Measurements from ENCODE around the gene TRPT1. TPM values are rescaled to one million over a fixed set of nuclear protein-coding genes. Genes with fewer than 3 reads are reported as not detected.

TRPT1 gene
- polyA plus RNA-seq, 2 of the 4 experiments (the other 2 are of a cell fraction) = 18.6 to 28.5 TPM

DNA sequence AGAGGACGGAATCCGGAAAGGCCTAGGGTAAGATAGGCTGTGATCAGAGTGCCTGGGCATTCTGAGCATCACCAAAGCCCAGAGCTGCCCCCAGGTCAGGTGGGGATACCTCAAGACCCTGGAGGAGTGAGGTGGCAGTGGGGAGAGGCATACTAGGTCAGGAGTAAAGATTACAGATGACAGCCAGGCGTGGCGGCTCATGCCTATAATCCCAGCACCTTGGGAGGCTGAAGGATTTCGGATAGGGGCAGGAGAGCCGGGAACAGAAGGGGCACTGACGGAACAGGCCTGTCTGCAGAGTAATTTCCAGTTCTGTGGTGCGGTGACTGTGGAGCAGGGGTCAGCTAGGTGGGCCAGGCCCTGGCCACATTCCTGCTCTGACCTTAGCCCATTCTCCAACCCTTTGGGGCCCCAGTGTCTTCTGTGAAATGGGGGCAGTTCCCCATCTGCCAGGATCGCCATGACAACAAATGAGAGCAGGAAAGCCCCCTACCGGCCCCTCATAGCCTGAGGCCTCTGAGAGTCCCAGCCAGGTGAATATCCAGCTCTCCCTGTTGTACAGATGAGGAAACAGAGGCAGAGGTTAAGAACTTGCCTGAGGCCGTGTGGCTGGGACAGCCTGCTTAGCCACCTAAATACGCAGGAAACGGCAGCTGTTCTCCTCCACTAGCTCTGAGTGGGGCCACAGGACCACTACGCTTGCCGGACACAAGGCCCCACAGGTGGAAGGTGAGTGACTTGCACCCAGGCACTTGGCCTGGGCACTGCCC, 49.2 kb upstream of the TRPT1 start:
- ATAC-seq (no peak), FAIRE-seq (no peak), DNase-seq (ENCODE audit: low read depth in 1 of 2, low spot score in 1 of 2) (no peak)
- Histone ChIP-seq H3K4me1 (peaks cover 41% of the 10 kb centered on the region), H3K4me3 (no peak overlapping the region), H3K27ac (peak overlapping the region in 1 of 2 experiments; percentile 84; a peak in 3 of 6 replicates), H3K4me2 (no peak overlapping the region), H3K9me3 (no peaks in the 10 kb centered on the region)
- 90% methylated on average over 15 of the region's 15 CpGs for WGBS (ENCODE audit: missing lambda C conversion rate)
- POLR2A ChIA-PET = no interaction called here
- CTCF ChIA-PET = interaction anchor here (1.0 to 20.5 kb wide), 9 partner anchors 9 to 437 kb away, joined by 3 to 448 read pairs (median 3); partner anchors contain the start of genes CATSPERZ, ESRRA, PLCB3 and PPP1R14B
- no peak for TF ChIP-seq EHMT2 (IDR thresholded peaks at IDR 0.05; ENCODE audit: low read depth)
- TF ChIP-seq, protein P1, sequence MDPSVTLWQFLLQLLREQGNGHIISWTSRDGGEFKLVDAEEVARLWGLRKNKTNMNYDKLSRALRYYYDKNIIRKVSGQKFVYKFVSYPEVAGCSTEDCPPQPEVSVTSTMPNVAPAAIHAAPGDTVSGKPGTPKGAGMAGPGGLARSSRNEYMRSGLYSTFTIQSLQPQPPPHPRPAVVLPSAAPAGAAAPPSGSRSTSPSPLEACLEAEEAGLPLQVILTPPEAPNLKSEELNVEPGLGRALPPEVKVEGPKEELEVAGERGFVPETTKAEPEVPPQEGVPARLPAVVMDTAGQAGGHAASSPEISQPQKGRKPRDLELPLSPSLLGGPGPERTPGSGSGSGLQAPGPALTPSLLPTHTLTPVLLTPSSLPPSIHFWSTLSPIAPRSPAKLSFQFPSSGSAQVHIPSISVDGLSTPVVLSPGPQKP (IDR thresholded peaks at IDR 0.05; ENCODE audit: low read depth, low read length) = no peak
- no peak for TF ChIP-seq NR3C1 (IDR thresholded peaks at IDR 0.05)
- TF ChIP-seq FOSL2 (IDR thresholded peaks at IDR 0.05) = no peak
- no peak for TF ChIP-seq FOSL2 (CRISPR knock-in tag; IDR thresholded peaks at IDR 0.05)
- TF ChIP-seq EP300 (IDR thresholded peaks at IDR 0.05) = no peak
- no peak for TF ChIP-seq CBX8 (IDR thresholded peaks at IDR 0.05)
- no peak for TF ChIP-seq KDM1A (IDR thresholded peaks at IDR 0.05; ENCODE audit: low read depth)
- TF ChIP-seq, protein P2, sequence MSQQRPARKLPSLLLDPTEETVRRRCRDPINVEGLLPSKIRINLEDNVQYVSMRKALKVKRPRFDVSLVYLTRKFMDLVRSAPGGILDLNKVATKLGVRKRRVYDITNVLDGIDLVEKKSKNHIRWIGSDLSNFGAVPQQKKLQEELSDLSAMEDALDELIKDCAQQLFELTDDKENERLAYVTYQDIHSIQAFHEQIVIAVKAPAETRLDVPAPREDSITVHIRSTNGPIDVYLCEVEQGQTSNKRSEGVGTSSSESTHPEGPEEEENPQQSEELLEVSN (IDR thresholded peaks at IDR 0.05; ENCODE audit: borderline replicate concordance, low read depth) = no peak

DNA sequence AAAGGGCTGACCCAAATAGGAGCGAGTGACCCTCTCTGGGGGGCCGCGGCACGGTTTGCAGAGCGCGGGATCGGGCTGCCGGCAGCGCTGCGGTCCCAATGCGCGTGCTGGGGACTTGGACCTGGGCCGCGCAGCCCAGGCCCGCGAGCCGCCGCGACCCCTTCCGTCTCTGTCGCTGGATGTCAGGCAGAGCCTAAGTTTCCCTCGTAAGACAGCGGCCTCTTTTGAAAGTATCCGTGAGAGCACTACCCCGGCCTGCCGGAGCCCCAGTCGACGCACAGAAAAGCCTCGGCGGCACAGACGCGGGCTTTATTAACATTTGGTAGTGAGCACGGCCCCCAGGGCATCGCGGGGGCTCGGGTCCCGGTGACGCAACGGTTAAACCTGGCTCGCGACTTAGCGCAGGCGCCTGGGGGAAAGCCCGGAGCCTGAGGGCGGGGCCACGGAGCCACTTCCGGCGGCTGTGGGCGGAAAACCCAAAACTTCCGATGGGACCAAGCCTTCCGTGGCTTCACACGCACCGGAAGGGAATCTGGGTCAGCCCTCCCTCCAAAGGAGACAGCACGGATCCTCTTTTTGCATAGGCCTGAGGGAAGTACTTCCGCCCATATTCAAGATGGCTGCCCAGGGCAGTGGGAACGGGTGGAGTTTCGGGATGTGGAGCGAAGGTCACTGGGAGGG, 43.7 kb upstream of the TRPT1 start:
- Histone ChIP-seq H3K9me3 (no peaks in the 10 kb centered on the region), H3K4me3 (peak overlapping the region; percentile 72), H3K4me1 (peaks cover 32% of the 10 kb centered on the region), H3K4me2 (peak overlapping the region; percentile 97), H3K27ac (peak overlapping the region; percentile 94 to 97)
- CTCF ChIA-PET = interaction anchor here (0.6 to 16.0 kb wide), 12 partner anchors 11 to 707 kb away, joined by 3 to 220 read pairs (median 4); partner anchors contain the start of genes BAD, CATSPERZ, ESRRA and PLCB3
- WGBS (ENCODE audit: missing lambda C conversion rate) = 3% methylated on average over 29 of the region's 58 CpGs
- ATAC-seq (peak; percentile 80 to 91), FAIRE-seq (peak; percentile 59), DNase-seq (ENCODE audit: low read depth in 1 of 2, low spot score in 1 of 2) (peak; percentile 87 to 100)
- POLR2A ChIA-PET = interaction anchor here (0.6 to 5.9 kb wide), 13 partner anchors 10 to 84 kb away, joined by 3 to 53 read pairs (median 5); partner anchors contain the start of genes BAD, ESRRA, FKBP2 and GPR137
- TF ChIP-seq, protein P3, sequence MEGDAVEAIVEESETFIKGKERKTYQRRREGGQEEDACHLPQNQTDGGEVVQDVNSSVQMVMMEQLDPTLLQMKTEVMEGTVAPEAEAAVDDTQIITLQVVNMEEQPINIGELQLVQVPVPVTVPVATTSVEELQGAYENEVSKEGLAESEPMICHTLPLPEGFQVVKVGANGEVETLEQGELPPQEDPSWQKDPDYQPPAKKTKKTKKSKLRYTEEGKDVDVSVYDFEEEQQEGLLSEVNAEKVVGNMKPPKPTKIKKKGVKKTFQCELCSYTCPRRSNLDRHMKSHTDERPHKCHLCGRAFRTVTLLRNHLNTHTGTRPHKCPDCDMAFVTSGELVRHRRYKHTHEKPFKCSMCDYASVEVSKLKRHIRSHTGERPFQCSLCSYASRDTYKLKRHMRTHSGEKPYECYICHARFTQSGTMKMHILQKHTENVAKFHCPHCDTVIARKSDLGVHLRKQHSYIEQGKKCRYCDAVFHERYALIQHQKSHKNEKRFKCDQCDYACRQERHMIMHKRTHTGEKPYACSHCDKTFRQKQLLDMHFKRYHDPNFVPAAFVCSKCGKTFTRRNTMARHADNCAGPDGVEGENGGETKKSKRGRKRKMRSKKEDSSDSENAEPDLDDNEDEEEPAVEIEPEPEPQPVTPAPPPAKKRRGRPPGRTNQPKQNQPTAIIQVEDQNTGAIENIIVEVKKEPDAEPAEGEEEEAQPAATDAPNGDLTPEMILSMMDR (IDR thresholded peaks at IDR 0.05) = peak; percentile 12; the same call in 1 of the 3 replicates
- TF ChIP-seq, protein P2 (IDR thresholded peaks at IDR 0.05; ENCODE audit: borderline replicate concordance, low read depth) = peak; percentile 61; the same call in 1 of the 2 replicates
- TF ChIP-seq RAD21 (conservative IDR thresholded peaks at IDR 0.05 in 1 of 2, IDR thresholded peaks at IDR 0.05 in 1 of 2) (no peak), EP300 (IDR thresholded peaks at IDR 0.05) (no peak), ZC3H11A (IDR thresholded peaks at IDR 0.05) (no peak), CHD2 (IDR thresholded peaks at IDR 0.05; ENCODE audit: low read length, partially characterized antibody) (no peak), HOXA7 (CRISPR knock-in tag; IDR thresholded peaks at IDR 0.05) (no peak; the same call in 1 of the 2 replicates), CHD4 (IDR thresholded peaks at IDR 0.05; ENCODE audit: borderline replicate concordance) (no peak), CBX8 (IDR thresholded peaks at IDR 0.05) (no peak), ZSCAN20 (CRISPR knock-in tag; IDR thresholded peaks at IDR 0.05) (no peak), TP53 (CRISPR knock-in tag; IDR thresholded peaks at IDR 0.05) (0 out of 2 replicates have a peak, but pooled peaks have one; percentile 27), SMC3 (IDR thresholded peaks at IDR 0.05) (peak; percentile 4; the same call in 1 of the 3 replicates), BHLHE40 (IDR thresholded peaks at IDR 0.05; ENCODE audit: low read depth, low read length) (no peak), HEYL (CRISPR knock-in tag; IDR thresholded peaks at IDR 0.05) (no peak), EHMT2 (IDR thresholded peaks at IDR 0.05; ENCODE audit: low read depth) (no peak), TFCP2L1 (CRISPR knock-in tag; IDR thresholded peaks at IDR 0.05) (no peak), GATA3 (IDR thresholded peaks at IDR 0.05; ENCODE audit: borderline replicate concordance) (no peak; the same call in 1 of the 2 replicates), FOSB (CRISPR knock-in tag; IDR thresholded peaks at IDR 0.05) (no peak), RFX5 (IDR thresholded peaks at IDR 0.05) (no peak), POLR2A (IDR thresholded peaks at IDR 0.05; ENCODE audit: low read length) (peak; percentile 32), BCL3 (IDR thresholded peaks at IDR 0.05) (no peak; the same call in 2 of the 3 replicates), JUN (IDR thresholded peaks at IDR 0.05) (peak; percentile 78 to 92)
- TF ChIP-seq, protein P4, sequence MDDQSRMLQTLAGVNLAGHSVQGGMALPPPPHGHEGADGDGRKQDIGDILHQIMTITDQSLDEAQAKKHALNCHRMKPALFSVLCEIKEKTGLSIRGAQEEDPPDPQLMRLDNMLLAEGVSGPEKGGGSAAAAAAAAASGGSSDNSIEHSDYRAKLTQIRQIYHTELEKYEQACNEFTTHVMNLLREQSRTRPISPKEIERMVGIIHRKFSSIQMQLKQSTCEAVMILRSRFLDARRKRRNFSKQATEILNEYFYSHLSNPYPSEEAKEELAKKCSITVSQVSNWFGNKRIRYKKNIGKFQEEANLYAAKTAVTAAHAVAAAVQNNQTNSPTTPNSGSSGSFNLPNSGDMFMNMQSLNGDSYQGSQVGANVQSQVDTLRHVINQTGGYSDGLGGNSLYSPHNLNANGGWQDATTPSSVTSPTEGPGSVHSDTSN (IDR thresholded peaks at IDR 0.05) = peak; percentile 19

All from A549 (cell line).